ENCODE measurements around the gene FMC1.
"Not testable (repeated sequence)": the region's sequence is repeated elsewhere in the genome, so short reads cannot be mapped to it uniquely, and the experiment has no call there.

The FMC1 gene, protein sequence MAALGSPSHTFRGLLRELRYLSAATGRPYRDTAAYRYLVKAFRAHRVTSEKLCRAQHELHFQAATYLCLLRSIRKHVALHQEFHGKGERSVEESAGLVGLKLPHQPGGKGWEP

GRCh38 chr7:139341058-139341775, at the start of gene FMC1:
Gene FMC1, plus strand, starts transcription at chr7:139341337. Its CDS starts 48 bp downstream, at chr7:139341385.
- peak; percentile 98 for DNase-seq

DNA sequence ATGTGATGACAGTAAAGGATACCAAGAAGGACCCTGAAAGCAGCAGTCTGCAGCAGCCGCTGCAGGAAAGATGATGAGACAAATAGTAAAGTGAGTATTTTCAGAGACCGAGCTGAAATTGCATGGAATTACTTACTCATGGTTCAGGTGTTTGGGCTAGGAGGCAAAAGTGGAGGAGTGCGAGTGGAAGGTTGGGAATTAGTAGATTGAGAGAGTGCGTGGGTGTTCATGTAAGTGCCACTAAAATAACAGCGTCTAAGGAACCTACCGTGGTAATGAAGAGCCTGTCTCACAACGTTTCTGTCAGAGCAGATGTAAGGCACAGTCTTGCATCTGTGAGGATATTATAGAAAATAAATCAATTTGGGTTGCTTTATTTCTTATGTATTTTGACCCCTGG, 48.3 kb upstream of the FMC1 start:
- DNase-seq = no peak

GRCh38 chr7:139293534-139293933, 47.6 kb upstream of the FMC1 start:
- no peak for DNase-seq

GRCh38 chr7:139294241-139294640, 46.9 kb upstream of the FMC1 start:
- no peak for DNase-seq

DNA sequence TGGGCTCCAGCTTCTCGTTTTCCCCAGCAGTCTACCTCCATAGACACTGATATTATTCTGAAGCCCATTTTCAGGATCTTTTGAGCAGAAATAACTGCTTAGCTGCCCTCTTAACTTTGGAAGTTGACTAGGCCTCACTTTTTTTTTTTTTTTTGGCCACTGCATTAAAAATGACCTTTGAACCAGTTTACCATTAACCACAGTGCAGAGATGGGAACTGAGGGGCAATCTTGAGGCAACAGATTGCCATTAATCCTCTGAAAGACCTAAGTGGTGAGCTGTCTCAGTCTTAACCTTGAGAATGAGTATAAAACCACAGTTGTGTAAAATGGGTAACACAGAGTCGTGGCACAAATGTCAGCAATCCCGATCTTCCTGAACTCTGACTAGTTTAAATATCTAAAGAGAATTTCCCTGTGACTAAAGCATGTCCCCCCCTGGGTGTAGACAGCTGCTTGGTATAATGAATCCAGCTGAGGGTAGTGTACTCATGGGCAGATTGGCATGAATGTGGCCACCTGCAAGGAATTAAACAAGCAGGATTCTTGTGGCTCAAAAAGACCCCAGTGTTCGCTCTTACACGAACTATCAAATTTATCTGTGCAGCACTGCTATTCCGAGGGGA, 46.1 kb upstream of the FMC1 start:
- no peak for DNase-seq

DNA sequence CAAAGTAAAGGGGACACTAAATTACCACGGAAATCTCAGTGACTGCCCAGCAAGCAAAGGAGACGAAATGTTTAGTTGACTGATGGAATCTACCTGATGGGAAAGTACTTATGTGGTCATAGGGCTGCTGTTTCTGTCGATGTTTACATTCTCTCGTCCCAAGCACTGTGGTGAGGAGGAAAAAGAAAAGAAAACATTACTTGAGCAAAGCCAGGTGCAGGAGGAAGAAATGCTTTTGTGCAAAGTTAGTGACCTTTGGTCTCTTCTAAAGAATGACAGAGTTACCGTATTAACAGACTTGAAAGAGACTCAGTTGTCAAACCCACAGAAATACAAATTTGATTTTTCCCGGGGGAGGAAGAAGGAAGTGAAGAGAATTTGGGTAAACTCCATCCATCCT, 43.3 kb upstream of the FMC1 start:
- DNase-seq = no peak

- no peak for DNase-seq
These were observed 41.8 kb upstream of the FMC1 start for GRCh38 chr7:139299296-139299695.

DNA sequence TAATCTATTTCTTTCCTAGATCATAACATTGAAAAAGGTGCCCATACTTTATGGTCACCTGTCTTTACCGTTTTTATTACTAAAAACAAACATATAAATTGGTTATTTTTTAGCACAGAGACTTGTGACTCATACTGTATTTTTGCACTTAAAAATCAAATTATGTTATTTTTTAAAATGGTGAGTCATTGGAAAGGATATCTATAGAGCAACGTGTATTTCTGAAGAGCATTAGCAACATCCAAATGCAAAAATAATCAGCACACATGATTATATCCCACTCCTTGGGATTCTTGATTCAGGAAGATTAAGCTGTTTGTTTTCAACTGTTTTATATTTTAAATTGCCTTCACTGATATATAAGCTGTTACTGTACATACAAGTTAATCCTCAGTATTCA, 40.7 kb upstream of the FMC1 start:
- DNase-seq = no peak

- no peak for DNase-seq
These were observed 36.6 kb upstream of the FMC1 start for GRCh38 chr7:139304517-139304916.

DNA sequence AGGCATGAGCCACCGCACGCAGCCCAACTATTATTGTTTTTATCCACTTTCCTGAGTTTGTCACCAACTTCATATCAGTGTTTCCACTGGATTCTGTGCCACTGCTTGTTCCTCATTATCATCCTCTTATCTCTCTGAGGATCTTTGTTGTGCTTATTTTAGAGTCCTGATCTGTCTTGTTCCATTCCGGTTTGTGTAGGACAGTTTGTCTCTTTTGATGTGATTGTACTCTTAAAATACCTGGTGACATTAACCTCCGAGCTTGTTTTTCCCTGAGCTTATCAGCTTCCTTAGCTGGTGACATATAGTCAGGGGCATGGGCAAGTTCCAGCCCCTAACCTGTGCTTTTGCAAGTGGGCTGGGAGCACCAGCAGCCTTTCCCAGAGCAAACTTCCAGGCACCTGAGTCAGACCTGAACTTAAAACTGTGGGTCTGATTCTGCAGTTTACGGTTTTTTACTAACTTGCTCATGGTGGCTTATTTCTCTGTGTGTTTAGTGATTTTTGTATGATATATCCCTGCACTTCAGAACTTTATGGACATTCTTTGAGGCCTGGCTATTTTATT, 23.1 kb upstream of the FMC1 start:
- no peak for DNase-seq

DNA sequence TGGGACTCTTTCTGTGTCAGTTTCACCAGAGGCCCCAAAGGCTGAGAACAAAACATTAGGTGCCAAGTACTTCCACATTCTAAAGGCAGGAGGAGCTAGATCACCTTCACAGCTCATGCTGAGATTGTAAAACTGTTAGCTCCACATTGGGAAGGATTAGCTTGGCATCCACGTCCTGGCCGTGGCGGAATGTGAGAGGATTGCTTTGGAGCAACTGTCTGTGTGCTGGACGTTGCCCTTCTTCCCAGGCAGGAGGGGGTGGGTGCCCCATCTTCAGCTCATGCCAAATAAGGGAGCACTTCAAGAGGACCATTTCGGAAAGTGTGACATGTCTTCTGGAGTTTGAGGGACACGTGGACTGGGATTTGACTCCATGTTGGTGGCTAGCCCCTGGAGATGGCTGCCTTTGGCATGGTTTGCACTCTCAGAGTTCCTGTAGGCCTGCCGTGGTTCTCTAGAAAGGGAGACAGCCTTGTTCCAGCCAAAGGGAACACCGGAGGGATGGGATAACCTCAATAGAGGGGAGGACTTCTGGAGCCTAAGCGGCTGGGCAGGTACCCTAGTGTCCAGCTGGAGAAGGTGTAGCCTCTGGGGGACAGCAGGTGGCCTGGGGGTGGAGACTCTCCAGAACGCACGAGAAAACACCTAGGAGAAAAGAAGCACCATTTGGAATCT, 19.9 kb upstream of the FMC1 start:
- DNase-seq = no peak

- DNase-seq = not testable (repeated sequence)
These were observed 16.4 kb upstream of the FMC1 start for GRCh38 chr7:139324709-139325108.

DNA sequence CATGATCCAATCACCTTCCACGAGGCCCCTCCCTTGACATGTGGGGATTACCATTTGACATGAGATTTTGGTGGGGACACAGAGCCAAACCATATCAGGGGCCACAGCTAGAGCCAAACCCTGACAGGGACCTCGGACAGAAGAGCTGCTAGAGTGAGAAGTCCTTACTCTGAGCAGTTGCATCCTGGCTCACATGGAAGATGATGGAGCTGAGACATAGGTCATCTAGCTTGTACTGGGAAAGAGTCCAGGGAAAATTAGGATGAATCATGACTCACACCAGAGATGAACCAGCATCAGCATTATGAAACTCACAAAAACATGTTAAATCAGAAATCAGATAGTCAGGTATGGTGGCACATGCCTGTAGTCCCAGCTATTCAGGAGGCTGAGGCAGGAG, 12.8 kb upstream of the FMC1 start:
- no peak for DNase-seq

- no peak for DNase-seq
These were observed 12.0 kb upstream of the FMC1 start for GRCh38 chr7:139329119-139329518.

- DNase-seq = no peak
These were observed 10.7 kb upstream of the FMC1 start for GRCh38 chr7:139330333-139331030.

DNA sequence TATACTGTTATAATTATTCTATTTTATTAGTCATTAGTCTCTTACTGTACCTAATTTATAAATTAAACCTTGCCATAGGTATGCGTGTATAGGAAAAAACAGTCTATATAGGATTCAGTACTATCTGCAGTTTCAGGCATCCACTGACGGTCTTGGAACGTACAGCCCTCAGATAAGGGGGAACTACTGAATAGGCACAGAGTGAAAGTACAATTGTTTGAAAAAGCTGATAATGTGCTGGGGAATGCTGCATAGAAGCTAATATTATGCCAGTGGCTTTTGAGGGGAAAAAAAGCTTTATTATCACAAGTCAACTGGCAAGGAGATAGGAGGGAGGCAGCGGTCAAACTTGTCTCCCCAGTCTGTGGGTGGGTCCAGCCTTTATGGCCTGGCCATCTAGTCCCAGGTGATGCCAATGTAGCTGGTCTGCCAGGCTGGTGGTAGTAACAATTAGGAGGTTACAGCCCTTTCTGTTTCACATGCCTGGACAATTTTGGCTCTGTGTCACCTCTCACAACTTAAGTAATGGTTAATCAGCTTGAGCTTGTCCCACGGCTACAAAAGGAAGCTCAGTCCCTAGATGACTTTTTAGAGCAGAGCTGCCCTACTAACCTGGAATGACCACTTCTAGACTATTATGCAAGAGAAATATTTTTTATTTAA, 8.3 kb upstream of the FMC1 start:
- no peak for DNase-seq

- DNase-seq = not testable (repeated sequence)
These were observed 7.7 kb upstream of the FMC1 start for GRCh38 chr7:139333443-139333842.

DNA sequence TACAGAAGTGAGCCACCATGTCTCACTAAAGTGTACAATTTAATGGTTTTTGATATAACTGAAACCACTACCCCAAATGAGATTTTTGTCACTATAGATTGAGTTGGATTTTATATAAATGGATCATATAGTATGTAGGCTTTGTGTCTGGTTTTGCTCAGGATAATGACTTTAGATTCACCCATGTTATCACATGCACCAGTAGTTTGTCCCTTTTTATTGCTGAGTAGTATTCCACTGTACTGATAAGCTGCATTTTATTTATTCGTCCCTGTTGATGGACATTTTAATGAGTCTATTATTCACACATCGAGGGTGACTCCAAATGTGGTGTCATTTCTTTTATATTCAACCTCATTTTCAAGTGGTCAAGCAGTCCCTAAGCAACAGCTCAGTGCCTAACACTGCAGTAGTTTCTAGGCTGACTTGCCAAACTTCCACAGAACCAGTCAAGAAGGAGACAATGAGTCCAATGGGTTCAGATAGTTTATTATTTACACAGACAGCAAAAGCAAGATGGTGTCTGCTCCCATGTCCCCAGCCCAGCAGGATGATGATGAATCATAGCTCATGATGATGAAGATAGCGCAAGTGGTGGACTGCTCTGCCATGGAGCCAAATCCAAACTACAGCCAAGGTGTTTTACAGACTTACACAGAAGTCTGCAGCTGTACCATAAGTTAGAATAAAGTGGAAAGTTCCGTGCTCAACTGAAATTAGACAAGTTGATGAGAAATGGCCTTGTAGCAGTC, 6.6 kb upstream of the FMC1 start:
- no peak for DNase-seq

- no peak for DNase-seq
These were observed 2.1 kb upstream of the FMC1 start for GRCh38 chr7:139339025-139339424.

DNA sequence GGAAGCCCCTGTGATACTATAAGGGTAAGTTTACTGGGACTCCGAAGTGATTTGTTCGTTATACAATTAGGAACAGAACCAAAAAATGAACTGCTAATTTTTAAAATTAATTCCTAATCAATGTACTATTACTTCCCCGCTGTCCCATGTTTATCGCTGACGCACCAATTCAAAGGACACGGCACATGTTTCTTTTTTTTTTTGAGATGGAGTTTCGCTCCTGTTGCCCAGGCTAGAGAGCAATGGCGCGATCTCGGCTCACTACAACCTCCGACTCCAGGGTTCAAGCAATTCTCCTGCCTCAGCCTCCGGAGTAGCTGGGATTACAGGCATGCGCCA, 1.5 kb upstream of the FMC1 start:
- DNase-seq = no peak

DNA sequence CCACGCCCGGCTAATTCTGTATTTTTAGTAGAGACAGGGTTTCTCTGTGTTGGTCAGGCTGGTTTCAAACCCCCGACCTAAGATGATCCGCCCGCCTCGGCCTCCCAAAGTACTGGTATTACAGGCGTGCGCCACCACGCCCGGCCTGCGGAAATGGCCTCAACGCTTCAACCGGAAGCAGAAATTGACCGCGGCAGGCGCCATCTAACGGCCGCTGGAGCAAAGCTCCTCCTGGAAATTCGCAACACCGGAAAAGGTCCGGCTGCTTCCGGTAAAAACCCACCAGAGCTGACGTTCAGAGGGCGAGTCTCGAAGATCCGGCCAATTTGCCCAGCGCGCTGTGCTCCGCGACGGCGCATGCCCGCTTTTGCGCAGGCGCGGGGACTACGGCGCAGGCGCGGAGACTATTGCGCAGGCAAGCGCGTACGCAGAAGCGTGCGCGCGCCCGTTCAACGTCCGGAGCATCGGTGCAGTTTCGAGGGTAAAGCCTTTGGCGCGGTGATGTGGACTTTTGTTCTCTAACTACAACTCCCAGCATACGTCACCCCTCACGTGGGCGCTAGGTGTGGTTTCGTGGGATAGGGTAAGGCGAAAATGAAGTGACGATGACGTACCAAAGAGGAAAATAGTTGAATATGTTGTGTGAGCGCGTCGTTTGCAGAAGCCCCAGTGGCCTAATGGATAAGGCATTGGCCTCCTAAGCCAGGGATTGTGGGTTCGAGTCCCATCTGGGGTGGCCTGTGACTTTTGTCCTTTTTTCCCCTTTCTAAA, 915 bp upstream of the FMC1 start:
- peak; percentile 100 for DNase-seq
